ENCODE results near the gene YWHAG.

- TF ChIP-seq NFRKB (IDR thresholded peaks at IDR 0.05) (no peak), CTBP1 (IDR thresholded peaks at IDR 0.05; ENCODE audit: borderline replicate concordance) (no peak)
Observed at GRCh38 chr7:76407718-76408117, 48.9 kb upstream of the YWHAG start.
